Small intestine (tissue), 7 donors: ENCODE results near the gene TENT4A. TPM values are rescaled to one million over a fixed set of nuclear protein-coding genes. Genes with fewer than 3 reads are reported as not detected.

Source experiments
- DNase-seq, 2 donors: peaks; one replicate each; pipeline versions ENCODE4 v3.0.0 to v3.0.0-alpha.2; 2013
- FAIRE-seq: peaks from 2 replicates; lab custom pipeline; 2012; peaks lifted over from hg19 to GRCh38; lab: Jason Lieb, UNC
- H3K27ac ChIP-seq, 3 donors: one replicate each; pipeline ENCODE4 v1.5.1; 2013; ENCODE audit warnings: low read length in 2 of 3, mild to moderate bottlenecking in 2 of 3, control low read depth in 1 of 3, inconsistent platforms in 1 of 3, low read depth in 1 of 3, moderate library complexity in 1 of 3
- H3K27me3 ChIP-seq, 3 donors: one replicate each; pipeline ENCODE4 v1.6.1; 2013; ENCODE audit warnings: low read length in 3 of 3, inconsistent platforms in 1 of 3; ENCODE audit not compliant: control insufficient read depth in 3 of 3, insufficient read depth in 3 of 3
- H3K36me3 ChIP-seq, 3 donors: one replicate each; pipeline ENCODE4 v1.6.1; 2013; ENCODE audit warnings: low read length in 3 of 3, inconsistent platforms in 1 of 3, low read depth in 1 of 3, mild to moderate bottlenecking in 1 of 3, moderate library complexity in 1 of 3; ENCODE audit not compliant: control insufficient read depth in 3 of 3, insufficient read depth in 2 of 3
- H3K4me1 ChIP-seq, 3 donors: one replicate each; pipeline ENCODE4 v1.6.1; 2013; ENCODE audit warnings: low read length in 2 of 3, inconsistent platforms in 1 of 3, low read depth in 1 of 3, mild to moderate bottlenecking in 1 of 3, moderate library complexity in 1 of 3; ENCODE audit not compliant: control insufficient read depth in 3 of 3, insufficient read depth in 2 of 3
- H3K4me3 ChIP-seq, 3 donors: one replicate each; pipeline ENCODE4 v1.5.1; 2013; ENCODE audit warnings: low read length in 3 of 3, control low read depth in 1 of 3, inconsistent platforms in 1 of 3, low read depth in 1 of 3, mild to moderate bottlenecking in 1 of 3, moderate library complexity in 1 of 3
- H3K9me3 ChIP-seq, 2 donors: one replicate each; pipeline ENCODE4 v1.6.1; 2013; ENCODE audit warnings: low read depth in 1 of 2, low read length in 1 of 2; ENCODE audit not compliant: control insufficient read depth in 2 of 2, insufficient read depth in 1 of 2
- WGBS, 3 donors: extraction: QIAGEN DNeasy Blood & Tissue Kit; methylation state at CpG; one replicate each; pipeline ENCODE4 v1.1.7; 2013; 5-methylcytosine and 5-hydroxymethylcytosine counted together
- polyA plus RNA-seq, 4 donors: library from polyadenylated mRNA; stranded (reverse) in 3 of 4; unstranded in 1 of 4; fragments of 200-250 nt in 3 of 4; fragments of 120-200 nt in 1 of 4; gene quantifications; one replicate each; pipeline versions ENCODE4 v1.2.1 to v1.2.3, GENCODE V29; 2013
- donor health status: healthy with polysubstance abuse.
- donor health status: control.
- donor health status: control.
- donor health status: Bipolar disorder and iron deficiency.
- donor health status: healthy.

TENT4A gene
- polyA plus RNA-seq, 4 donors = 8.6 to 19.0 (median 11.2) TPM

DNA sequence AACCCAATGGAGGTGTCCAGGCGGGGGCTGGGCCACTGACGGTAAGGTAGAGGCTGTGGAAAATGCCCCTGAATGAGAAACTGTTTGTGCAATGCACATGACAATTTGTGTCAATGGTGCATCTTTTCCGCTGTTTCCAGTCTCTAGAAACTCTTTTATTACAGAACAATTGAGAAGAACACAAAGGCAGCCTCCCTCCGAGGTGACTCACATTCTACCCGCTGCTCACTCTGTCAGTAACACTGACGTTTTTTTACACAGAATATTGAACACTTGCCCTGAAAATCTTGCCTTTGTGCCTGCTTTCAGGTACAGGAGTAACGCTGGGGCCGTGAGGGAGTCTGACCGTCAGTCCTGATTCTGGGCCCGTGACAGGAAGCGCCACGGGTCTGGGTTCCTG is 11.7 kb upstream of the TENT4A start:
- Histone ChIP-seq H3K27ac (no peak overlapping the region), H3K4me3 (no peak overlapping the region), H3K9me3 (no peaks in the 10 kb centered on the region), H3K36me3 (no peaks in the 10 kb centered on the region), H3K4me1 (no peaks in the 10 kb centered on the region), H3K27me3 (peaks cover 0 to 5% (median 0%) of the 10 kb centered on the region in 3 donors)
- 79 to 81% (median 80%) methylated on average over 12 of the region's 12 CpGs for WGBS, 3 donors
- FAIRE-seq (no peak), DNase-seq (no peak)

DNA sequence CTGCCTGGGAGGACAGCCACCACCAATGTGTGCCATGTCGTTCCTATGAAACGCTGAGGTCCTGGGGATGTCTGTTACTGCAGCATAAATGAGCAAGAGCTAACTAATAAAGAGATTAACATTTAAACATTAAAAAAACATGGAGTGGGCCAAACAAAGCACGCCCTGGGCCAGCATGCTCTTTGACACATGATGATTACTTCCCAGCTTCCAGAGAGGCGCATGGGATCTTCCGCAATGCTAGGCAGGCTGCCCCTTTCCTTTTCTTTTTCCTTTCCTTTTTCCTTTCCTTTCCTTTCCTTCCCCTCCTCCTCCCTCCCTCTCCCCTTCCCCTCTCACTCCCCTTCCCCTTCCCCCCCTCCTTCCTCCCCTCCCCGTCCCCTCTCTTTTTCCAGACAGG is 10.6 kb upstream of the TENT4A start:
- no peak for FAIRE-seq
- H3K4me3 ChIP-seq = no peak overlapping the region
- no peaks in the 10 kb centered on the region for H3K36me3 ChIP-seq
- 92 to 96% (median 92%) methylated on average over 6 of the region's 6 CpGs for WGBS, 3 donors
- peaks cover 0 to 5% (median 0%) of the 10 kb centered on the region in 3 donors for H3K27me3 ChIP-seq
- H3K4me1 ChIP-seq = no peaks in the 10 kb centered on the region
- H3K9me3 ChIP-seq = no peaks in the 10 kb centered on the region
- no peak overlapping the region for H3K27ac ChIP-seq
- no peak for DNase-seq

DNA sequence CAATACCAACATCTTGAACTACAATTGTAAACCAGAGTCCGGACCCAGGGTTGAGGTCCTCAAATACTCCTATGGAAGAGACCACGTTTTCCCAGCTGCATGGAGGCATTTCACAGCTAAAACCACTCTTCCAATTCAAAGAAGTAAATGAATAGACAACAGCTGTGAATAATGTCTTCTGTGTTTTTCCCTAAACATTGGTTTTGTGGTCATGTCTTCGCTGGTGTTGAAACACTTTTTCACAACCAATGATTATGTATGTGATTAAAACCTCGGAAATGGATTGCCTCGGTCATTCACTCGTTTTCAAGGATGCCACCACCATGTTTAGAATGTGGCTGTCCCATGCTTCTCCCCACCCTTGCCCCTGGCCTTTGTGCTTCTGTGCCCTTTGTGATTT is 9.4 kb upstream of the TENT4A start:
- no peak overlapping the region for H3K4me3 ChIP-seq
- FAIRE-seq (no peak), DNase-seq (no peak)
- H3K9me3 ChIP-seq = no peaks in the 10 kb centered on the region
- no peaks in the 10 kb centered on the region for H3K4me1 ChIP-seq
- no peak overlapping the region for H3K27ac ChIP-seq
- H3K36me3 ChIP-seq = no peaks in the 10 kb centered on the region
- 74 to 80% (median 77%) methylated on average over 6 of the region's 6 CpGs for WGBS, 3 donors
- H3K27me3 ChIP-seq = peaks cover 0 to 6% (median 0%) of the 10 kb centered on the region in 3 donors

DNA sequence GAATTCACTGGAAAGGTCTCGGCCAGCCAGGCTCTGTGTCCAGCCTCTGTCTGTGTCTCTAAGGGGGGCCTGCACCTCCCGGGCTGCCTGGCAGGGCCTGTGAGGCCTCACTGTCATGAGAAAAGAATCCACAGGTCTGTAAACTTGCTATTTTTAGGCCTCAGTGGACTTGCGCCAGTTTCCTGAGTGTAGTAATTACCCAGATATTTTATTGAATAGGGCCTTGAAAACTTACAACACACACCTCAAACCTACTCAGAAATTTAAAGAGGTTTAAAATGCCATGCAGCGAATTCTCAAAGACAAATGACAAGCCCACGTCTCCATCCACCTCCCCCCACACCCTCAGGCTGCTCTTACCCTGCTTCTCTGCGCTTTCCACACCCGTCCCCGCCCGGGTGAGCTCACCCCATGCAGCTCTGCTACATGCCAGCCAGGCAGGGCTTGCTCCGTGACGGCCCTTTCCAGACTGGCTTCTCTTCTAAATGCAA is 8.8 kb upstream of the TENT4A start:
- no peak for DNase-seq
- Histone ChIP-seq H3K9me3 (no peaks in the 10 kb centered on the region), H3K4me1 (no peaks in the 10 kb centered on the region), H3K27me3 (peaks cover 0 to 6% (median 0%) of the 10 kb centered on the region in 3 donors), H3K36me3 (no peaks in the 10 kb centered on the region), H3K4me3 (no peak overlapping the region), H3K27ac (no peak overlapping the region)
- WGBS, 3 donors = 65 to 78% (median 75%) methylated on average over 11 of the region's 11 CpGs
- no peak for FAIRE-seq

DNA sequence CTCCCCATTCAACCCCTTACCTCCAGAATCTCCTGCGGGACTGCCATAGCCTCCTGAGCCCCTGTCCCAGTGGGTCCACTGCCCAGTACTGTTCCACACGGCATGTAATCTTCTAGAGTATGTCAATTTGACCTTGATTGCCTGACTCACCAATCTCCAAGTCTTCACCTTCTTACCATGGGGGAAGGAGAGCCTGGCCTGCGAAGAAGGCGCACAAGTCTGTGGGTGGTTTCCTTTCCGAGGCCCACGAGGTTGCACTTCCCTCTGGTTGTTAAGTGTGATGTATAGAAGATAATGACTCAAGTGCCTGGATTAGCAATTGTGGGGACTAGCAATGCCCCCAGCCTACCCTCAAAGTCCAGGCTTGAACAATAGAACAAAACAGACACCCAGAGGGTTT is 8.1 kb upstream of the TENT4A start:
- Histone ChIP-seq H3K36me3 (no peaks in the 10 kb centered on the region), H3K4me3 (no peak overlapping the region), H3K4me1 (no peaks in the 10 kb centered on the region), H3K9me3 (no peaks in the 10 kb centered on the region), H3K27ac (no peak overlapping the region), H3K27me3 (peaks cover 0 to 6% (median 0%) of the 10 kb centered on the region in 3 donors)
- 70 to 86% (median 77%) methylated on average over 6 of the region's 6 CpGs for WGBS, 3 donors
- FAIRE-seq = no peak
- no peak for DNase-seq

DNA sequence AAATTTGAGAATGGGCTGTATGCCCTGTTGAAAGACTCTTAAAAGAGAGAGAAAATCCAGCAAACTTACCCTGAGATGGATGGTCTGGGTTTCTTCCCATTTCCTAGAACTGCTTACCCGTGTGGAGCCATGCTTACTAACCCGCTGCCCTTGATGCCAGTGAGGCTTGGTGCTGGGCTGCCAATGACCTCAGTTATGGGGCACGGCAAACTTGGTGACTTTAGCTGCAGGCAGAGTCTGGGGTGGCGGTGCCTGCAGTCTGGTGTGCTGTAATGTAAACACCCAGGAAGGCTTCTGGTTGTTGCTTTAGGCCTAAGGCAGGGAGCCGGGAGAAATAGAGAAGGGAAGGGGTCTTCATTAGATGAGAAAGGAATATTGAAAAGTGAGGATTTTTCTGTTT is 7.3 kb upstream of the TENT4A start:
- DNase-seq (no peak), FAIRE-seq (no peak)
- no peak overlapping the region for H3K27ac ChIP-seq

DNA sequence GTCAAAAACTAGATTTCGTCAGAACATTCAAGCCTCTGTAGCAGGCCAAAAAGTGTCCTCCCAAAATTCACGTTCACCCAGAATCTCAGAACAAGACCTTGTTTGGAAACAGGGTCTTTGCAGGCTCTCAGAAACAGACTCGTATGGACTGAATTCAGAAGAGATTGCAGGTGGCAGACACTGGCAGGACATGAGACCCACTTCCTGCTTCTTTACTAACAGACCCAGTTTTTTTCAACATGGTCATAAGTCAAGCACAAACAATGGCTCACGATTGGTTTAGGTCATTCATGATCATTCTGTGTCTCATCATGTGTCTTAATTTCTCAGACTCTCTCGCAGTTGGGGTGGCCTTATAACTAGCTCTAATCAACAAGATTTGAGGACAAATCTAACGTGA is 5.4 kb upstream of the TENT4A start:
- no peaks in the 10 kb centered on the region for H3K36me3 ChIP-seq
- WGBS, 3 donors = 72 to 79% (median 75%) methylated on average over 6 of the region's 6 CpGs
- H3K27me3 ChIP-seq = peaks cover 0 to 4% (median 0%) of the 10 kb centered on the region in 3 donors
- H3K9me3 ChIP-seq = no peaks in the 10 kb centered on the region
- no peak for DNase-seq
- FAIRE-seq = no peak
- no peak overlapping the region for H3K27ac ChIP-seq
- no peak overlapping the region for H3K4me3 ChIP-seq
- H3K4me1 ChIP-seq = peaks cover 0 to 4% (median 3%) of the 10 kb centered on the region in 3 donors

More for the DNA sequence above, 7.3 kb upstream of the TENT4A start:
- peaks cover 0 to 6% (median 0%) of the 10 kb centered on the region in 3 donors for H3K27me3 ChIP-seq
- H3K4me3 ChIP-seq = no peak overlapping the region
- H3K9me3 ChIP-seq = no peaks in the 10 kb centered on the region
- no peaks in the 10 kb centered on the region for H3K36me3 ChIP-seq
- H3K4me1 ChIP-seq = no peaks in the 10 kb centered on the region
- WGBS, 3 donors = 81 to 88% (median 84%) methylated on average over 5 of the region's 5 CpGs

DNA sequence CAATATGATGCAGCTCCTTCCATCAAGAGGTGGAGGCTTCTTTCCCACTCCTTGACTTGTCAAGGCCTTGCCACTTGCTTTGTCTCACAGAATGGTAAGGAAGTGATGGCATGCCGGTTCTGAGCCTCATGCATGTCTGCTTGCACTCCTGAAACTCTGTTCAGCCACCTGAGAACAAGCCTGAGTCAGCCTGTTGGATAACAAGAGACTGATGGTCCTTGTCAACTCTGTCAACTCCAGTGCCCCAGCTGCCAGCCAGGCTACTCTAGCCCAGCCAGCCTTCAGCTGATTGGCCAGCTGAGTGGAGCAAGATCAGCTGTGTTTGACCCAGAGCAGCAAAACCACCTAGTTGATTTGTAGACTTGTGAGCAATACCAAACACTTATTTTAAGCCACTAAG is 4.4 kb upstream of the TENT4A start:
- peaks cover 0 to 4% (median 3%) of the 10 kb centered on the region in 3 donors for H3K4me1 ChIP-seq
- no peaks in the 10 kb centered on the region for H3K9me3 ChIP-seq
- no peaks in the 10 kb centered on the region for H3K36me3 ChIP-seq
- H3K27me3 ChIP-seq = peaks cover 0 to 4% (median 0%) of the 10 kb centered on the region in 3 donors
- no peak overlapping the region for H3K27ac ChIP-seq
- FAIRE-seq (no peak), DNase-seq (no peak)
- 67 to 80% (median 73%) methylated on average over 1 of the region's 1 CpG for WGBS, 3 donors
- H3K4me3 ChIP-seq = no peak overlapping the region

DNA sequence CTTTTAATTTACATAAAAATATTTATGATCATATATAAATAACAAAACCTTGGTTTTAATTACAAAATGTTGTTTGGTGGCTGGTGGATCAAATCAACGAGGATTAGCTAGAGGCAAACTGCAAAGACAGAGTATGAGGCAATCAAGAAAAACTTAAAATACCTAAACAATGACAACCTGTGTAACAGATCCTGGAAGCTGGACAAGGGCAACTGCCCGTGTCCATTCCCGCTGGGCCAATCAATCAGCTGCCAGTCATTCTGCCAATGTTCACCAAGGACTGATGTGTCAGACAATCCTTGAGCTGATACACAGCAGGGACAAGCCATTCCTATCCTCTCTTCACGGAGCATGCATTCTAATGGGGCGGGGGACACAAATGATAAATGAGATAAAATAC is 3.2 kb upstream of the TENT4A start:
- no peaks in the 10 kb centered on the region for H3K9me3 ChIP-seq
- H3K27ac ChIP-seq = no peak overlapping the region
- 78 to 88% (median 83%) methylated on average over 5 of the region's 5 CpGs for WGBS, 3 donors
- peaks cover 0 to 4% (median 3%) of the 10 kb centered on the region in 3 donors for H3K4me1 ChIP-seq
- H3K4me3 ChIP-seq = no peak overlapping the region
- peaks cover 0 to 4% (median 0%) of the 10 kb centered on the region in 3 donors for H3K27me3 ChIP-seq
- no peaks in the 10 kb centered on the region for H3K36me3 ChIP-seq
- no peak for DNase-seq
- no peak for FAIRE-seq
